Measurements from ENCODE around the gene BCKDK.
"Not testable (repeated sequence)": the region's sequence is repeated elsewhere in the genome, so short reads cannot be mapped to it uniquely, and the experiment has no call there.

The BCKDK gene

GRCh38 chr16:31127182-31127581 is 19.0 kb downstream of the BCKDK start:
- no peak for DNase-seq (ENCODE audit: low read depth)

DNA sequence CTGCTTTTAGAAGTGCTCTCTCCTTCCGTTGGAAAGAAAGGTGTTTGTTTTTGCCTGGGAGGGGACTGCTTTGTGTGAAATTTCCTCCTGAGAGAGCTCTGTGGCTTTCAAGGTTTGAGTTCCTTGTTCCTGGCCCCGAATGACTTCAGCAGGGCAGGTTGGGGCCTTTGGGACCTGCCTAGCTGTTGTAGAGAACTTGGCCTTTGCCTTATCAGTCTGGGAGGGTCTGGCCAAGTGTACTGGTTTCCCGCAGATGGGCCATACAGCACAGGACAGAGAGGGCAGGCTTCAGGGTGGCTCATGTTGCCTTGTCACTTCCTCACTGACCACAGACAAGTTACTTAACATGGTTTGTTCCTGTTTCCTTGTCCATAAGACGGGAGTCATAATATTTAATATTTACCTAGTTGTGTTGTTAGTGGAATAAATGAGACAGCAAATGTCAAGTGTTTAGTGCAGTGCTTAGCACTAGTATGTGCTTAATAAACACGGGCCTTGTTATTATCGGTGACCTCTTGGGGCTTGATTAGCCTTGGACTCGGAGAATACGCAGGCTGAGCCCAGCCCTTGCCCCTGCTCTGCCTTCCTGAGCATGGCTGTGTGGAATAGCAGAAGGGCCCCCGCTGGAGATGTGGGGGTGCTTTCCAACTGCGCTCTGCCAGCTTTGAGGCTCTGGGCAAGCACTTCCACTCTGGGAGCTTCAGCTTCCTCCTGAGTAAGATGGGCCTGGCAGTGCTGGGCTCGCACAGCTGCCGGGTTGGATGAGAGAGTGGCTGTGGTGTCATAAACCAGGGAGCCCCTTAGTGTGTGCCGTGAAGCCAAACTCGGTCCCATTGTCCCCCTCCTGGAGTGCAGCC is 20.8 kb downstream of the BCKDK start:
- no peak for DNase-seq (ENCODE audit: low read depth)

GRCh38 chr16:31129568-31130335 is 21.6 kb downstream of the BCKDK start:
- no peak for DNase-seq (ENCODE audit: low read depth)

DNA sequence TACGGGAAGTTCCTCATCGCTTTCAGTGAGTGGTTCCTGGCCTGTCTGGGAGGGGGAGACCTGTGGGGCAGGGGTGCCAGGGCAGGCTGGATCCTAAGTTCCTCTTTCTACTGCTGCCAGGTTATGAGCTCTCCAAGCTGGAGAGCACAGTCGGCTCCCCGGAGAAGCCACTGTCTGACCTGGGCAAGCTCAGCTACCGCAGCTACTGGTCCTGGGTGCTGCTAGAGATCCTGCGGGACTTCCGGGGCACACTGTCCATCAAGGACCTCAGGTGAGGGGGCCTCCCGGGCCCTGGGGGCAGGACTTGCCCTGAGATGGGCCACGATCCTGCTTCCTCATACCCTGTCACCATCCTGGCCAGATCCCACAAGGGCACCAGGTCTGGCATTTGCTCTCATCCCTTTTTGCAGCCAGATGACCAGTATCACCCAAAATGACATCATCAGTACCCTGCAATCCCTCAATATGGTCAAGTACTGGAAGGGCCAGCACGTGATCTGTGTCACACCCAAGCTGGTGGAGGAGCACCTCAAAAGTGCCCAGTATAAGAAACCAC is 22.2 kb downstream of the BCKDK start:
- no peak for DNase-seq (ENCODE audit: low read depth)

GRCh38 chr16:31130899-31131298 is 22.7 kb downstream of the BCKDK start:
- DNase-seq (ENCODE audit: low read depth), result no peak

GRCh38 chr16:31131416-31131815 is 23.2 kb downstream of the BCKDK start:
- no peak for DNase-seq (ENCODE audit: low read depth)

DNA sequence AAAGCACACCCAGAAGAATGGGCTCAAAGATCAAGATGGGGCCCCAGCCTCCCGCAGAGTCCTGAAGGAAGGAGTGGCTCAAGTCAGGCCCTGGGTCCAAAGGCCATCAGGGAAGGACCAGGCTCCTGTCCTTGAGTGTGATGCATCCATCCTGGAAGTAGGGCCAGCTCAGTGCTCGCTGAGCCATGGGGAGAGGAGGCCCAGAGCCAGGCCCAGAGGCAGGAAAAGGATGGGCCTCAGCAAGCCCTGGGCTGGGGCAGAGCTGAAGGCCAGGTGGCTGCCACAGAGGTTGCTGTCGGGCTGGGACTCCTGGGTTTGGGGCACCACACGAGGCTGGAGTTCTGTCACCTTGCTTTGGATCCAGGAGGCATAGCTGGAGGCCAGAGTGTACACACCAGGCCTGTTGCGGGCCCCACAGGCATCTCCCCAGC is 23.7 kb downstream of the BCKDK start:
- no peak for DNase-seq (ENCODE audit: low read depth)

GRCh38 chr16:31132303-31132979 is 24.3 kb downstream of the BCKDK start:
- DNase-seq (ENCODE audit: low read depth), result no peak

- no peak for DNase-seq (ENCODE audit: low read depth)
Measured at GRCh38 chr16:31133046-31133501, 24.9 kb downstream of the BCKDK start.

- no peak for DNase-seq (ENCODE audit: low read depth)
Measured at GRCh38 chr16:31134091-31134571, 25.9 kb downstream of the BCKDK start.

DNA sequence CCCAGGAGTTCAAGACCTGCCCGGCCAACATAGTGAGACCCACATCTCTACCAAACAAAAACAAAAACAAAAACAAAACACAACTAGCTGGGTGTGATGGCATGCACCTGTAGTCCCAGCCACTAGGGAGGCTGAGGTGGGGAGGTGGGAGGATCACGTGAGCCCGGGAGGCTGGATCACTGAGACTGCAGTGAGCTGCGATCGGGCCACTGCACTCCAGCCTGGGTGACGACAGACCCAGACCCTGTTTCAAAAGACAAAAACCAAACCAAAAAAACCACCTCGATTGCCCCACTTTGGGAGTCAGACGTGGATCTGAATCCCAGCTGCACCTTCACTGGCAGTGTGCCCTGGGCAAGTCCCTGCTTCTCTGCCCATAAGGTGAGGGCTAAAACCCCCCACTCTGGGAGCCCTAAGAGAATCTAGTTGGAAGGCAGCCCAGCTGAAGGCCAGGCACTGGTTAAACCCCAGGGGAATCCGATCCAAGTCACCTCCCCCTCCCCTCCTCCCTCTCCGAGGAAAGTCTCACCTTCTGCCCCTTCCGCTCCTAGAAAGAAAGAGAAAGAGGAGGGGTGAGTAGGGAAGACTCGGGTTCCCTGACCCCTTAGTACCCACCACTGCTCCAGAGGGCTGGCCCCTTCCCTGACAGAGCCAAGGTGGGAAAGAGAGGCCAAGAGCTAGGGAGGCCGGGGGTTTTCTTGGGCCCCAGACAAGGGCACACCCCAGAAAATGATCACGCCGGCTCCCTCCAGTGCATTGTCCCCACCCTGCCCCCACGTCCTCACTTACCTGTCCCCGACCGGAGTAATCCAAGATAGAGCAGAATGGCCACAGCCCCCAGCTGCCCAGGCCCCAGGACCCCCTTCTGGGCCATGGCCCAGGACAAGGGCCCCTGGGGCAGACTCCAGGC is 26.7 kb downstream of the BCKDK start:
- DNase-seq (ENCODE audit: low read depth), result no peak

DNA sequence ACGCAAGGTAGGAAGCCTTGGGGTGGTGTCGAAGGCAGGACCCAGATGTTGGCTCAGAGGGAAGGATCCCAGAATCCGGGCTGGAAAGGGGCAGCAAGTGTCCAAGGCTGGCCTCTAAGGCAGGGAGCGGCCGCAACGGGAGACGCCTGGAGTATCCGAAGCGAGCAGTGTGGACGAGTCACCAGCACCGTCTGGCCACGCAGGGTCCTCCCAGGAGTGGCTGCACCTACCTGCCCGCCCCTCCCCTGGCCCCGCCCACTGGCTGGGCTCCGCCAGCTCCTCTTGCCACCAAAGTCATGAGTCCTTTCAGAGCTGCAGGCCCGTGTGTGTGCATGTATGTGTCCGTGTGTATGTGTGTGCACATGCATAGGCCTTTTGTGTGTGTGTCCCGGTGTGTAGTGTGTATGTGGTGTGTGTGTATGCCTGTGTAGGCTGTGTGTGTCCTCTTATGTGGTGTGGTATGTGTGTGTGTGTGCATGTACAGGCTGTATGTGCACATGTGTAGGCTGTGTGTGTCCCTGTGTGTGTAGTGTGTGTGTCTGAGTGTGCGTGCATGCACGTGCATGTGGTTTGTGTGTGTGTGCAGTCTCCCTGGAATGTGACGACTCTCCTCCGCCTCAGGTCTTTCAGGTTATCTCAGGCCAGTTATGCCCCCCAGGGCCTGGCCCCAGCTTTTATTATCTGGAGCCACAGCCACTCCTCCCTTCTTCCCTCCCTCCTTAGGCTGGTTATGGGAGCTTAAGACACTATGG is 27.5 kb downstream of the BCKDK start, which contains the start of gene PRSS8:
TSS of gene PRSS8 (minus strand) at position 193 of the 752 bp plus-strand sequence. CDS start 229 bp downstream, outside the sequence.
- no peak for DNase-seq (ENCODE audit: low read depth)

- no peak for DNase-seq (ENCODE audit: low read depth)
Measured at GRCh38 chr16:31136287-31136662, 28.1 kb downstream of the BCKDK start.

DNA sequence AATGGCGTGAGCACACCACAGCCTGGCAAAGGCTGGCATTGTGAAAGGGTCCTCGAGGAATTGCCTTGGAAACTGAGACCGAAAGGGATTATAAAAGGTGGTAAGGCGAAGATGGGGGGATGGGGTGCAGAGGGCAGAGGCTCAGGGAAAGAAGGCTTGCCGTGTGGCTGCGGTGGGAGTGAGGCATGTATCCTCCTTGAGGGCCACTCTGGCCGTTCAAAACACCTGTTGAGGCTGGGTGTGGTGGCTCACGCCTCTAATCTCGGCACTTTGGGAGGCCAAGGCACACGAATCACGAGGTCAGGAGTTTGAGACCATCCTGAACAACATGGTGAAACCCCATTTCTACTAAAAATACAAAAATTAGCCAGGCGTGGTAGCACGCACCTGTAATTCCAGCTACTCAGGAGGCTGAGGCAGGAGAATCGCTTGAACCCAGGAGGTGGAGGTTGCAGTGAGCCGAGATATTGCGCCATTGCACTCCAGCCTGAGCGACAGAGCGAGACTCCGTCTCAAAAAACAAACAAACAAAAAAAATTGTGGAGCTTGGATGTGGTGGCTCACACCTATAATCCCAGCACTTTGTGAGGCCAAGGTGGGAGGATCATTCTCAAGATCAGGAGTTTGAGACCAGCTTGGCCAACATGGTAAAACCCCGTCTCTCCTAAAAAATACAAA is 28.8 kb downstream of the BCKDK start:
- DNase-seq (ENCODE audit: low read depth), result not testable (repeated sequence)

DNA sequence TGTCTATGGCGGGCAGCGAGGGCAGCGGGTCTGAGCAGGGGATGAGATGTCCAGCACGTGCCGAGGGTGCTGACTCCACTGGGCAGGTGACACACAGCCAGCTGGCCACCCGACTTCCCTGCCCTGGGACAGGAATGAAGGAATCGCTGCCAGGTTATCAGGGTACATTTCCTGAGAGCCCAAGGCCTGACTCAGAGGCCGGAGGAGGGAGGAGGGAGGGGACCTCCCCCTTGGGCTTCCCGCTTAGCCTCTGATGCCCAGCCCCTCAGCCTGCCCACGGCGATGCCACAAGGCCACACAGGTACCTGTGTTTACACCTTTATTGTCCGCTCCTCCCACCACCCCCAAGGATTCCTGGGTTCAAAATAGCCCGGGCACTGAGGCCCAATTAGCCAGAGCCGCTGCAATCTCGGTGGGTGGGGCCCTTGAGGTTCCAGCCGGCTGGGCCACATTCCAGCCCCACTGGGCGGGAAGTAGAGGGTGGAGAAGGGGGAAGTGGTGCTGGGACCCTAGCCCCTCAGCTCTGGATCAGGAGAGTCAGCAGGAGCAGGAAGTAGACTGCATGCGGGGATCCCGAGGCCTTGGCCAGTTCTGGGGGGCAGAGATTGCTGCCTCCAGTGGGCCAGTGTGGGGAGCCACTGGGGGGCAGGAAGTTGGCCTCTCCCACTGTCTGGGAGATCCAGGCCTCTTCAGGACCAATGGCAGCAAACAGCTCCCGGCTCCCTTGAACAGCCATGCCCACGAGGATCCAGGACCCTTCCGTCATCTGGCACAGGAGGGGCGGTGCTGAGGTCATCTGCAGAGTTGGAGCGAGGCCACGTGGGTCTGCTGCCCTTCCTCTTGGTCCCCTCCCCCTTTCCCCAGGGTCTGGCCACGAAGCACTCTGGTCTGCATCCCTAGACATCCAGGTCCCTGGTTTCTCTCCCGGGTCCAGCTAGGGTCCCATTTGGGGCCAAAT is 30.7 kb downstream of the BCKDK start:
- peak; percentile 36 for DNase-seq (ENCODE audit: low read depth)

DNA sequence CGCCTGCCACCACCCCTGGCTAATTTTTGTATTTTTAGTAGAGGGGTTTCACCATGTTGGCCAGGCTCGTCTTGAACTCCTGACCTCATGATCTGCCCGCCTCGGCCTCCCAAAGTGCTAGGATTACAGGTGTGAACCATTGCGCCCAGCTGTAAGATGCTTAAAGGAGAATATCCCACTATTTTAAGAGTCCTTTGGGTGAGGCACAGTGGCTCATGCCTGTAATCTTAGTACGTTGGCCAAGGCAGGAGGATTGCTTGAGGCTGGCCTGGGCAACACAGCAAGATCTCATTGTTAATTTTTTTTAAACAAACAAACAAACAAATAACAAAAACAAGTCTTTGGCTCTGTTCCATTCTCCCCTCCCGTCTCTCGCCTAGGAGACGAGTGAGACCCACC is 32.9 kb downstream of the BCKDK start:
- not testable (repeated sequence) for DNase-seq (ENCODE audit: low read depth)

DNA sequence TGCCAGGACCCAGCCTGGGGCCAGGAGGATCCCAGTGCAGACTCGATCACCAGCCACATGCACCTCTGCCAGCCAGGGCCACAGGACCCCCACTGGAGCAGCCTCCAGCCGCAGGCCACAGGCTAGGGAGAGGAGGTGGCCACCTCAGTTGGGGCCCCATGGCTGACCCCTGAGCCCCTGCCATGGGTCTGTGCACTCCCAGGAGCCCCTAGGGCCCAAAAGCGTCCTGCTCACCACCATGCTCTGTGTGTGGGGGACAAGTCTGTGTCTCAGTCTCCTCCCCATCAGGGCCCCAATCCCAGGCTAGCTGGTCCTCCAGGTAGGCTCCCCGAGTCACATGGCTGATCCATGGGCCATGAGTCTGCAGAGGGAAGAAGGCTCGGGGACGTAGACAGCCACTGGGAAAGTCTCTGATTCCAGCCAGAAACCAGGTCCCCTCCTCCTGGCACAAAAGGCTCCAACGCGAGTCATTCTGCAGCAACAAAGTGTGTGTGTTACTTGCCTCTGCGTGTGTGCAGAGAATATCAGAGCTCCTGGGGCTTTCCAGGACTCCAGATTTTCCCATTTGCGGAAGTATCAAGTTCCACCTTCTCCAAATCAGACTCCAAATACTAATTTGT is 33.4 kb downstream of the BCKDK start:
- no peak for DNase-seq (ENCODE audit: low read depth)
